HG03095 (cell line): Measurements from ENCODE around the gene PTPRN2.

Source experiments
- ATAC-seq: cut with Tn5 transposase; IDR thresholded peaks from one replicate; pipeline ENCODE4 v1.9.1; 2021; ENCODE audit warnings: moderate library complexity; ENCODE audit not compliant: unreplicated experiment

PTPRN2 gene

GRCh38 chr7:158111906-158112570 lies 475.6 kb downstream of the PTPRN2 start:
- ATAC-seq, result no peak

DNA sequence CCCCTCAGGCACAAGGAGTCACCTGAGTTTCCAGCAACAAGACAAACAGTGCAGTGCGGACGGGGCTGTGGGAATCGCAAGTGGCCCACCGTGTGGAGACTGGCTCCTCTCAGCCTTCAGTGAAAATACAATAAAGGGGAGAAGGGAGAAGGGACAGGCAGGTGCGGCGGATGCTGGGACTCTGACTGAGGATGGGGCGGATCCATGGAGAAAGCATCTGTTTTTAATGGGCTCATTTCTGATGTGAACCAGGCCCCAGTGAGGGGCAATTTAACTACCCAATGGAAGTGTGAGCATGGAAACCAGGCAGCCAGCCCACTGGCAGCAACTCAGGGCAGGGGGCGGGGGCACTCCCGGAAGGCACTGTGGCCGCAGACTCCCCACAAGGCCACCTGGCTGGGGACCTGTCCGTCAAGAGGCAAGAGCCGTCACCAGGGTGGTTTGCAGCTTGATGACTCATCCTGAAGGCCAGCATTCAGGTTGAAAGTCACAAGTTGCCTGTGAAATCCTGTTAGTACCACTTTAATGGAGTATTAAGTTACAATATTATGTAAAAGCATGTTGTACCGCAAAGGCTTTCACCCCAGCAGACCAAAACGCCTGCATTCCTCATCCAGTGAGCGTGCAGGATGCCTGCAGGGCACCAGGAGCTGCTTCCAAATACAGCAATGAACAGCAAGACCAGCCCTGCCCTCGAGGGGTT lies 476.4 kb downstream of the PTPRN2 start:
- no peak for ATAC-seq

DNA sequence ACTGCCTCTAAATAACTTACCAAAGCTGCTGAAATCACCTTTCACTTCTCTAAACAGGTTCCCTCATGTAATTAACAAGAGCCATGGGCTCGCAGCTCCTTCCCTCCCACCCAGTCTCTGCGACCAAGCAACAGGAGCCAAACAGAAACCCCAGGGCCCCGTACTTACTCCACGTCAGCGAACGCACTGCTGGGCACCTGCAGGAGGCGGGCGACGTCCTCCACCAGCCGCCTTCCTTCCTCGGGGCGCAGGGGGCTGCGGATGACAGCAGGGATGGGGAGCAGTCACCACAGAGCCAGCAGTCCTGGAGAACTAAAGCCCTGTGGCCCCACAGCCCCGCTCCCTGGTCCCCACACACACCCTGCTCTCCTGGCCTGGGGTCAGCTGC lies 477.0 kb downstream of the PTPRN2 start:
- ATAC-seq, result no peak

- no peak for ATAC-seq
These were observed 477.5 kb downstream of the PTPRN2 start for GRCh38 chr7:158110034-158110590.

- no peak for ATAC-seq
These were observed 478.1 kb downstream of the PTPRN2 start for GRCh38 chr7:158109364-158110033.

- ATAC-seq, result no peak
These were observed 478.9 kb downstream of the PTPRN2 start for GRCh38 chr7:158108646-158109293.

GRCh38 chr7:158107806-158108205 lies 479.8 kb downstream of the PTPRN2 start:
- ATAC-seq, result no peak

GRCh38 chr7:158106272-158106671 lies 481.4 kb downstream of the PTPRN2 start:
- no peak for ATAC-seq

- no peak for ATAC-seq
These were observed 484.2 kb downstream of the PTPRN2 start for GRCh38 chr7:158103378-158103777.

- no peak for ATAC-seq
These were observed 484.7 kb downstream of the PTPRN2 start for GRCh38 chr7:158102897-158103296.

- ATAC-seq, result no peak
These were observed 485.7 kb downstream of the PTPRN2 start for GRCh38 chr7:158101821-158102450.

DNA sequence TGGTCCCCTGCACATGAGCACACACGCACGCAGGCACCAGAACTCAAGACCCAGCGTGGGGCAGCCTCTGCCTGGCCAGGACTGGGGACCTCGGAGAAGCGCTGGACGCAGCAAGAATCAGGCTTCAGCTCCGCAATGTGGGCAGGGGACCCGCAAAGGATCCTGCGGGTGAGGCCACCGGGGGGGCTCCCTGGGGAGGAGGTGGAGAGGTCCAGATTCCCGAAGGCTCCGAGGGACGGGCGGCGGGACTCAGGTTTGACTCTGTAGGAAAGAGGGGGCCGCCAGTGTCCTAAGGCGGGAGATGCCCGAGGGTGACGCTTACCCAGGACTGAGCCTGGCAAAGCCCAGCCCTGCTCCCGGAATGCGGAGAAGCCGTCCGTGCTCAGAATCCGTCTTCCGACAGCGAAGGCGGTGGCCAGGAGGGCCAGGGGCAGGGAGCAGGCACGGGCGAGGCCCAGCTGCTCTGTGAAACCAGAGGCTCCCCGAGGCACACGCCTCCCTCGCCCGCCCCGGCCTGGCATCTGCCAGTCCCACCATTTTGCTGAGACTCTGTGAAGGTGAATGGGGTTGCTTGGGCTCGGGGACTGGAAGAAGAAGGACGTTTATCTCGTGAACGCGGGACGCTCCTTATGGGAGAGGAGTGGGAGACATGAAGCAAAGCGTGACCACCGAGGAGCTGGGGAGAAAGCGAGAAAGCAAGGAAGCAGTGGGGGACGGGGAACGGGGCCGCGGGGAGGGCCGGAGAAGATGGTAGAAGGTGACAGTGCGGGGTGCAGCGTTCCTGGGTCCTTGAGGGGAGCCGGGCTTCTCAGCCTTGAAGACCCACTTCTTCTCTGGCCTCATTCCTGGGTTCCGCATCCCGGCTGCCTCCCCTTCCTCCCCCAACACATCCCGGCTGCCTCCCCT lies 489.2 kb downstream of the PTPRN2 start:
- no peak for ATAC-seq

- ATAC-seq, result no peak
These were observed 490.0 kb downstream of the PTPRN2 start for GRCh38 chr7:158097453-158098124.

DNA sequence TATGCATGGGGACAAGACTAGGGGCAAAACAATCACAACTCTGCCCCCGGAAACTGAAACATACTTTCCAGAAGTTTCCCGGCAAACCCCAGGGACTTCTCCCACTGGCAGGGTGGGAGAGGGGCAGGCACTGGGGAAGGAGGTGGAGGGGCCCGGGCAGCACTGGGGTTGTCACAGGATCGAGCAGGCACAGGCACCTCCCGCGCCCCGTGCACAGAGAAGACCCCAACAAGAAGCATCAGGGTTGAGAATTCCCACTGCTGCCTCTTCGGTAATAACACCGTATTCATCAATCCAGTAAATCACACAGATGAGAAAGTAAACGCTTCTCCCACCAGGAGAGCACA lies 490.5 kb downstream of the PTPRN2 start:
- ATAC-seq, result no peak

GRCh38 chr7:158096582-158096981 lies 491.0 kb downstream of the PTPRN2 start:
- no peak for ATAC-seq

- ATAC-seq, result no peak
These were observed 492.9 kb downstream of the PTPRN2 start for GRCh38 chr7:158094671-158095226.

DNA sequence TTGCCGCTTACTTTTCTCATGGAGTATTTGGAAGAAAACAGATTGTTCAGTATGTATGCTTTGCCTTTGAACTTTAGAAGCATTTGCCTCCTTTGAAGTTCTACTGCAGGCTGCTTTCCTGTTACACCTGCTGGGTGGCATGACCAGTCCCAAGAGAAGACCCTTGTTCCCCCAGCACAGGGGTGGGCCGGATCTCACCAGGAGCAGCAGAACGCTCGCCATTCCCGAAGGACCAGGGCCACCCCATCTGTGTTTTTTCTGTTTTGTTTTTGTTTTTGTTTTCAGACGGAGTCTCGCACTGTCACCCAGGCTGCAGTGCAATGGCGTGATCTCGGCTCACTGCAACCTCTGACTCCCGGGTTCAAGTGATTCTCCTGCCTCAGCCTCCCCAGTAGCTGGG lies 493.6 kb downstream of the PTPRN2 start:
- ATAC-seq, result no peak

GRCh38 chr7:158093156-158093796 lies 494.3 kb downstream of the PTPRN2 start:
- ATAC-seq, result no peak

- ATAC-seq, result no peak
These were observed 500.4 kb downstream of the PTPRN2 start for GRCh38 chr7:158087196-158087595.
